Fibroblast of skin of abdomen (primary cell): ENCODE measurements around the gene ZNF616. TPM values are rescaled to one million over a fixed set of nuclear protein-coding genes. Genes with fewer than 3 reads are reported as not detected.

ENCODE experiments used
- DNase-seq: peaks from one replicate; pipeline ENCODE4 v3.0.0-alpha.2; 2013
- polyA plus RNA-seq, 2 experiments: library from polyadenylated mRNA; unstranded; fragments of 120-200 nt; gene quantifications; one replicate each; pipeline ENCODE4 v1.2.1, GENCODE V29; 2013; ENCODE audit not compliant: insufficient read length in 2 of 2

Gene ZNF616
- polyA plus RNA-seq (2013, experiment 1 of 2; ENCODE audit: insufficient read length), result 6.0 TPM
- polyA plus RNA-seq (2013, experiment 2 of 2; ENCODE audit: insufficient read length), result 6.0 TPM

GRCh38 chr19:52139252-52140031, at the start of gene ZNF616:
Gene ZNF616 (minus strand): TSS chr19:52139938. CDS start chr19:52130512, 9,426 bp downstream.
- peak; percentile 94 for DNase-seq

GRCh38 chr19:52188822-52189734, 49.3 kb upstream of the ZNF616 start:
- DNase-seq, result no peak

GRCh38 chr19:52187407-52187806, 47.7 kb upstream of the ZNF616 start:
- DNase-seq, result no peak

- no peak for DNase-seq
These were observed 36.8 kb upstream of the ZNF616 start for GRCh38 chr19:52176574-52176973.

- no peak for DNase-seq
These were observed 32.6 kb upstream of the ZNF616 start for GRCh38 chr19:52172347-52172746.

GRCh38 chr19:52171321-52172169, 31.8 kb upstream of the ZNF616 start, which contains the start of gene ZNF836:
Gene ZNF836 (minus strand): TSS chr19:52171621. CDS start chr19:52168072, 3,549 bp downstream.
- DNase-seq, result peak; percentile 61

- no peak for DNase-seq
These were observed 31.2 kb upstream of the ZNF616 start for GRCh38 chr19:52170863-52171320.

- no peak for DNase-seq
These were observed 30.6 kb upstream of the ZNF616 start for GRCh38 chr19:52170304-52170703.

- no peak for DNase-seq
These were observed 16.0 kb upstream of the ZNF616 start for GRCh38 chr19:52155596-52156359.

- DNase-seq, result no peak
These were observed 8.5 kb upstream of the ZNF616 start for GRCh38 chr19:52148256-52148655.

GRCh38 chr19:52142001-52142595, 2.4 kb upstream of the ZNF616 start:
- DNase-seq, result no peak

- no peak for DNase-seq
These were observed 1.5 kb upstream of the ZNF616 start for GRCh38 chr19:52141203-52141602.

- DNase-seq, result no peak
These were observed 433 bp upstream of the ZNF616 start for GRCh38 chr19:52140032-52140710.

- no peak for DNase-seq
These were observed 821 bp downstream of the ZNF616 start for GRCh38 chr19:52138983-52139251.

- peak; percentile 32 for DNase-seq
These were observed 1.3 kb downstream of the ZNF616 start for GRCh38 chr19:52138278-52138982.

- DNase-seq, result no peak
These were observed 19.5 kb downstream of the ZNF616 start for GRCh38 chr19:52120286-52120685.

- no peak for DNase-seq
These were observed 24.1 kb downstream of the ZNF616 start for GRCh38 chr19:52115526-52116053.

- no peak for DNase-seq
These were observed 25.0 kb downstream of the ZNF616 start for GRCh38 chr19:52114691-52115090.

- no peak for DNase-seq
These were observed 27.1 kb downstream of the ZNF616 start for GRCh38 chr19:52112624-52113023.

- no peak for DNase-seq
These were observed 29.0 kb downstream of the ZNF616 start for GRCh38 chr19:52110780-52111179.
